GM12892 (cell line): ENCODE data around the gene ANKRD55.
"Not testable (repeated sequence)": the region's sequence is repeated elsewhere in the genome, so short reads cannot be mapped to it uniquely, and the experiment has no call there.

ENCODE experiments used
- DNase-seq: peaks from one replicate; pipeline ENCODE4 v3.0.0; 2011; ENCODE audit not compliant: insufficient read length
- FAIRE-seq: peaks from 2 replicates; lab custom pipeline; 2011; peaks lifted over from hg19 to GRCh38; lab: Jason Lieb, UNC
- POLR2A ChIP-seq: IDR thresholded peaks from 2 replicates; pipeline ENCODE4 v1.6.1; 2011; ENCODE audit warnings: low read depth, low read length, control low read depth
- POLR2AphosphoS5 ChIP-seq: IDR thresholded peaks from 2 replicates; pipeline ENCODE4 v1.6.1; 2011; ENCODE audit warnings: low read depth, low read length, control low read depth
- TAF1 ChIP-seq: IDR thresholded peaks from 2 replicates; pipeline ENCODE4 v1.6.1; 2011; ENCODE audit warnings: low read depth, mild to moderate bottlenecking, control low read depth, low read length, borderline replicate concordance

The ANKRD55 gene

GRCh38 chr5:56170557-56170956 lies 62.6 kb downstream of the ANKRD55 start:
- no peak for FAIRE-seq
- TF ChIP-seq POLR2AphosphoS5: no peak
- no peak for TF ChIP-seq TAF1
- no peak for TF ChIP-seq POLR2A

GRCh38 chr5:56169949-56170348 lies 63.2 kb downstream of the ANKRD55 start:
- DNase-seq: no peak
- no peak for FAIRE-seq
- TF ChIP-seq POLR2A: no peak
- no peak for TF ChIP-seq POLR2AphosphoS5
- no peak for TF ChIP-seq TAF1

More at GRCh38 chr5:56170557-56170956, 62.6 kb downstream of the ANKRD55 start:
- no peak for DNase-seq

- DNase-seq (no peak), FAIRE-seq (no peak)
- TF ChIP-seq POLR2A: no peak
- TF ChIP-seq TAF1: no peak
- no peak for TF ChIP-seq POLR2AphosphoS5
Measured at GRCh38 chr5:56169281-56169680, 63.8 kb downstream of the ANKRD55 start.

GRCh38 chr5:56168066-56168478 lies 65.1 kb downstream of the ANKRD55 start:
- FAIRE-seq: no peak
- DNase-seq: no peak
- TF ChIP-seq TAF1 (no peak), POLR2AphosphoS5 (no peak), POLR2A (no peak)

- DNase-seq (no peak), FAIRE-seq (no peak)
- TF ChIP-seq POLR2A (no peak), TAF1 (no peak), POLR2AphosphoS5 (no peak)
Measured at GRCh38 chr5:56167519-56167918, 65.6 kb downstream of the ANKRD55 start.

- TF ChIP-seq TAF1 (no peak), POLR2A (no peak), POLR2AphosphoS5 (no peak)
- no peak for DNase-seq
- no peak for FAIRE-seq
Measured at GRCh38 chr5:56166671-56167385, 66.3 kb downstream of the ANKRD55 start.

GRCh38 chr5:56164376-56164775 lies 68.8 kb downstream of the ANKRD55 start:
- no peak for FAIRE-seq
- TF ChIP-seq TAF1 (no peak), POLR2A (no peak), POLR2AphosphoS5 (no peak)
- no peak for DNase-seq

GRCh38 chr5:56161927-56162326 lies 71.2 kb downstream of the ANKRD55 start:
- no peak for TF ChIP-seq POLR2A
- no peak for TF ChIP-seq POLR2AphosphoS5
- TF ChIP-seq TAF1: no peak
- FAIRE-seq: no peak
- DNase-seq: no peak

GRCh38 chr5:56161439-56161823 lies 71.7 kb downstream of the ANKRD55 start:
- no peak for DNase-seq
- no peak for TF ChIP-seq POLR2AphosphoS5
- TF ChIP-seq TAF1: no peak
- no peak for TF ChIP-seq POLR2A
- no peak for FAIRE-seq

GRCh38 chr5:56160723-56161438 lies 72.2 kb downstream of the ANKRD55 start:
- no peak for FAIRE-seq
- DNase-seq: no peak
- TF ChIP-seq POLR2A (no peak), POLR2AphosphoS5 (no peak), TAF1 (no peak)

GRCh38 chr5:56159521-56159947 lies 73.6 kb downstream of the ANKRD55 start:
- TF ChIP-seq POLR2AphosphoS5 (no peak), TAF1 (no peak), POLR2A (no peak)
- DNase-seq: no peak
- no peak for FAIRE-seq

GRCh38 chr5:56158331-56158960 lies 74.7 kb downstream of the ANKRD55 start:
- DNase-seq (no peak), FAIRE-seq (no peak)
- no peak for TF ChIP-seq TAF1
- TF ChIP-seq POLR2A: no peak
- no peak for TF ChIP-seq POLR2AphosphoS5

GRCh38 chr5:56157191-56157621 lies 75.9 kb downstream of the ANKRD55 start:
- not testable (repeated sequence) for DNase-seq, FAIRE-seq

- FAIRE-seq, DNase-seq: not testable (repeated sequence)
Measured at GRCh38 chr5:56156585-56157190, 76.4 kb downstream of the ANKRD55 start.
